ENCODE data around the gene ZNF599.

- no peak for TF ChIP-seq GATA2 (IDR thresholded peaks at IDR 0.05; ENCODE audit: low read depth, low read length)
- no peak for TF ChIP-seq GATA3 (IDR thresholded peaks at IDR 0.05; ENCODE audit: low read depth, low read length)
These were observed 20.6 kb upstream of the ZNF599 start for GRCh38 chr19:34793565-34793964.

All from SH-SY5Y (cell line).